Measurements from ENCODE around the gene LRG1. TPM values are rescaled to one million over a fixed set of nuclear protein-coding genes. Genes with fewer than 3 reads are reported as not detected.

LRG1 gene
- total RNA-seq, 4 donors from 2014 or later, result 0.56 to 2.7 (median 2.0) TPM; not detected in 1

DNA sequence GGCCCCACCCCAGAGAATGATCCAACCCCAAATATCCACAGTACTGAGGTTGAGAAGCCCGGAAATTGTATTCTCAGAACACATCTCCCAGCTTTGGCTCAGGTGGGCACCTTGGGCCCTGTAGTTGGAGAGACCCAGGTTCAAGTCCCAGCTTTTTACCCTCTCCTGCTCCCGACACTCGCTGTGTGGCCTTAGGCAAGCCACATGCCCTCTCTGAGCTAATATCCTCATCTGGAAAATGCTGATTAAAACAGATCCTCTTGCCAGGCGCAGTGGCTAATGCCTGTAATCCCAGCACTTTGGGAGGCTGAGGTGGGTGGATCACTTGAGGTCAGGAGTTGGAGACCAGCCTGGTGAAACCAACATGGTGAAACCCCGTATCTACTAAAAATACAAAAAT, 24.1 kb downstream of the LRG1 start:
- intact Hi-C loops (cut with DNase I), result no loop called here
- TF ChIP-seq POLR2A (IDR thresholded peaks at IDR 0.05), result no peak
- Histone ChIP-seq H3K27ac (no peak overlapping the region), H3K9me3 (no peaks in the 10 kb centered on the region), H3K36me3 (no peaks in the 10 kb centered on the region), H3K4me1 (no peaks in the 10 kb centered on the region), H3K27me3 (no peaks in the 10 kb centered on the region), H3K4me3 (replicated peaks in 1 of 3) (no peak overlapping the region)
- 87 to 93% methylated on average over 5 of the region's 5 CpGs for WGBS, 2 donors
- DNase-seq, result no peak

DNA sequence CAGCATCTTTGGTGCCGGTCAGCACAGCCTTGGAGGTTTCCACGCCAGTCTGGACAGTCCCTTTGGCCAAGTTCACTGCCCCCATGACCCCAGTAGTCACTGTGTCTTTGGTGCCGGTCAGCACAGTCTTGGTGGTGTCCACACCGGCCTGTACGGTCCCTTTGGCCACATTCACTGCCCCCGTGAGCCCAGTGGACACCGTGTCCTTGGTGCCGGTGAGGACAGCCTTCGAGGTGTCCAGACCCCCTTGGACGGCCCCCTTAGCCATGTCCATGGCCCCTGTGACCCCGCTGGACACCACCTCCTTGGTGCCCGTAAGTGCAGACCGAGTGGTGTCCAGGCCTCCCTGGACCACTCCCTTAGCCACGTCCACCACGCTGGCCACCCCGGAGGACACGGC, 26.6 kb downstream of the LRG1 start:
- Histone ChIP-seq H3K36me3 (no peaks in the 10 kb centered on the region), H3K9me3 (no peaks in the 10 kb centered on the region), H3K27me3 (no peaks in the 10 kb centered on the region), H3K4me3 (replicated peaks in 1 of 3) (no peak overlapping the region), H3K4me1 (no peaks in the 10 kb centered on the region), H3K27ac (no peak overlapping the region)
- 88 to 91% methylated on average over 10 to 14 of the region's 17 CpGs for WGBS, 2 donors
- no peak for DNase-seq
- TF ChIP-seq, protein P1, sequence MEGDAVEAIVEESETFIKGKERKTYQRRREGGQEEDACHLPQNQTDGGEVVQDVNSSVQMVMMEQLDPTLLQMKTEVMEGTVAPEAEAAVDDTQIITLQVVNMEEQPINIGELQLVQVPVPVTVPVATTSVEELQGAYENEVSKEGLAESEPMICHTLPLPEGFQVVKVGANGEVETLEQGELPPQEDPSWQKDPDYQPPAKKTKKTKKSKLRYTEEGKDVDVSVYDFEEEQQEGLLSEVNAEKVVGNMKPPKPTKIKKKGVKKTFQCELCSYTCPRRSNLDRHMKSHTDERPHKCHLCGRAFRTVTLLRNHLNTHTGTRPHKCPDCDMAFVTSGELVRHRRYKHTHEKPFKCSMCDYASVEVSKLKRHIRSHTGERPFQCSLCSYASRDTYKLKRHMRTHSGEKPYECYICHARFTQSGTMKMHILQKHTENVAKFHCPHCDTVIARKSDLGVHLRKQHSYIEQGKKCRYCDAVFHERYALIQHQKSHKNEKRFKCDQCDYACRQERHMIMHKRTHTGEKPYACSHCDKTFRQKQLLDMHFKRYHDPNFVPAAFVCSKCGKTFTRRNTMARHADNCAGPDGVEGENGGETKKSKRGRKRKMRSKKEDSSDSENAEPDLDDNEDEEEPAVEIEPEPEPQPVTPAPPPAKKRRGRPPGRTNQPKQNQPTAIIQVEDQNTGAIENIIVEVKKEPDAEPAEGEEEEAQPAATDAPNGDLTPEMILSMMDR (IDR thresholded peaks at IDR 0.05), result no peak
- no peak for TF ChIP-seq POLR2A (IDR thresholded peaks at IDR 0.05)
- intact Hi-C loops (cut with DNase I), result no loop called here

DNA sequence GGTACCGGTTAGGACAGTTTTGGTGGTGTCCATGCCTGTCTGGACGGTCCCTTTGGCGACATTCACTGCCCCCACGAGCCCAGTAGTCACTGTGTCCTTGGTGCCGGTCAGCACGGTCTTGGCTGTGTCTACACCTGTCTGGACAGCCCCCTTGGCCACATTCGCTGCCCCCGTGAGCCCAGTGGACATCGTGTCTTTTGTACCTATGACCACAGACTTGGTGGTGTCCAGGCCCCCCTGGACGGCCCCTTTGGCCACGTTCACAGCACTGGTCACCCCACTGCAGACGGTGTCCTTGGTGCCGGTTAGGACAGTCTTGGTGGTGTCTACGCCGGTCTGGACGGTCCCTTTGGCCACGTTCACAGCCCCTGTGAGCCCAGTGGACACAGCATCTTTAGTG, 27.8 kb downstream of the LRG1 start:
- no peak overlapping the region for H3K4me3 ChIP-seq (replicated peaks in 1 of 3)
- H3K27ac ChIP-seq, result no peak overlapping the region
- H3K9me3 ChIP-seq, result no peaks in the 10 kb centered on the region
- no peaks in the 10 kb centered on the region for H3K4me1 ChIP-seq
- TF ChIP-seq POLR2A (IDR thresholded peaks at IDR 0.05), result no peak
- TF ChIP-seq, protein P1 (IDR thresholded peaks at IDR 0.05), result no peak
- whole genome bisulfite sequencing, 2 donors, result 88 to 89% methylated on average over 17 of the region's 17 CpGs
- no peak for DNase-seq
- intact Hi-C loops (cut with DNase I), result no loop called here
- no peaks in the 10 kb centered on the region for H3K36me3 ChIP-seq
- no peaks in the 10 kb centered on the region for H3K27me3 ChIP-seq

DNA sequence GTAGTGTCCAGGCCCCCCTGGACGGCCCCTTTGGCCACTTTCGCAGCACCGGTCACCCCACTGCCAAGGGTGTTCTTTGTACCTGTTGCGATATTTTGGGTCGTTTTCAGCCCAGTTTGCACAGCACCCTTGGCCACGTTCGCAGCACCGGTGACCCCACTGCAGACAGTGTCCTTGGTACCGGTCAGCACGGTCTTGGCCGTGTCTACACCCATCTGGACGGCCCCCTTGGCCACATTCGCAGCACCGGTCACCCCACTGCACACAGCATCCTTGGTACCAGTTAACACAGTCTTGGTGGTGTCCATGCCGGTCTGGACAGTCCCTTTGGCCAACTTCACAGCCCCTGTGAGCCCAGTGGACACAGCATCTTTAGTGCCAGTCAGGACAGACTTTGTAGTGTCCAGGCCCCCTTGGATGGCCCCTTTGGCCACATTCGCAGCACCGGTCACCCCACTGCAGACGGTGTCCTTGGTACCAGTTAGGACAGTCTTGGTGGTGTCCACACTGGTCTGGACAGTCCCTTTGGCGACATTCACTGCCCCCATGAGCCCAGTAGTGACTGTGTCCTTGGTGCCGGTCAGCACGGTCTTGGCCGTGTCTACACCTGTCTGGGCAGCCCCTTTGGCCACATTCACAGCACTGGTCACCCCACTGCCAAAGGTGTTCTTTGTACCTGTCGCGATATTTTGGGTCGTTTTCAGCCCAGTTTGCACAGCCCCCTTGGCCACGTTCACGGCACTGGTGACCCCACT, 28.4 kb downstream of the LRG1 start:
- Histone ChIP-seq H3K27me3 (no peaks in the 10 kb centered on the region), H3K27ac (no peak overlapping the region), H3K9me3 (no peaks in the 10 kb centered on the region), H3K4me1 (no peaks in the 10 kb centered on the region), H3K4me3 (replicated peaks in 1 of 3) (no peak overlapping the region), H3K36me3 (no peaks in the 10 kb centered on the region)
- intact Hi-C loops (cut with DNase I), result no loop called here
- WGBS, 2 donors, result 82 to 83% methylated on average over 24 to 27 of the region's 27 CpGs
- TF ChIP-seq POLR2A (IDR thresholded peaks at IDR 0.05), result no peak
- TF ChIP-seq, protein P1 (IDR thresholded peaks at IDR 0.05), result no peak
- DNase-seq, result no peak

DNA sequence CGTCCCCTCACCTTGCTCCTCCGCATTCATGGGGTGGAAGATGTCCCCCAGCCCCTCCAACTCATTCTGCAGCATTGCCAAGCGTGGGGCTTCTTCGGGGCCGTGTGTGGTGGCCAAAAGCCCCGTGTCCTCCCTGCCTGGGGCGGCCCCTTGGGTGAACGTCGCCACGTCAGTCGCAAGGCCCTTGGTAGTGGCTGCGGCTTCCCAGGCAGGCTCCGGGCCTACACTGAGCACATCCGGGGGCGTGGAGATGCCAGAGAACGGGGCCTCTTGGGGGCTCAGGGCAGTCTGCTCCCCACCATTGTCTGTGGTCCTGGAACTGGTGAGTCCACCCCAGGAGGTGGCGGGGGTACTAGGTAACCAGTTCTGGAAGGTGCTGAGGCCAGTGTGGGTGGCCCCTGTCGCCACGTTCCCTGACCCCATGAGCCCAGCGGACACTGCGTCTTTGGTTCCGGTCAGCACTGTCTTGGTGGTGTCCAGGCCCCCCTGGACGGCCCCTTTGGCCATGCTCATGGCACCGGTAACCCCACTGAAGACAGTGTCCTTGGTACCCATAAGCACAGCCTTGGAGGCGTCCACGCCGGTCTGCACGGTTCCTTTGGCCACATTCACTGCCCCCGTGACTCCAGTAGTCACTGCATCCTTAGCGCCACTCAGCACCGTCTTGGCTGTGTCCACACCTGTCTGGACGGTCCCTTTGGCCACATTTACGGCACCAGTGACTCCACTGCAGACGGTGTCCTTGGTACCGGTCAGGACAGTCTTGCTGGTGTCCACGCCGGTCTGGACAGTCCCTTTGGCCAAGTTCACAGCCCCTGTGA, 29.2 kb downstream of the LRG1 start:
- no peak overlapping the region for H3K27ac ChIP-seq
- 79 to 88% methylated on average over 19 to 28 of the region's 37 CpGs for WGBS, 2 donors
- H3K36me3 ChIP-seq, result no peaks in the 10 kb centered on the region
- no peaks in the 10 kb centered on the region for H3K4me1 ChIP-seq
- intact Hi-C loops (cut with DNase I), result no loop called here
- no peak for DNase-seq
- H3K27me3 ChIP-seq, result no peaks in the 10 kb centered on the region
- no peaks in the 10 kb centered on the region for H3K9me3 ChIP-seq
- H3K4me3 ChIP-seq (replicated peaks in 1 of 3), result no peak overlapping the region
- TF ChIP-seq, protein P1 (IDR thresholded peaks at IDR 0.05), result no peak
- no peak for TF ChIP-seq POLR2A (IDR thresholded peaks at IDR 0.05)
